Activated T-cell treated with anti-CD3 and anti-CD28 coated beads for 48 hours (primary cell): Measurements from ENCODE around the gene AHDC1.
"Not testable (repeated sequence)": the region's sequence is repeated elsewhere in the genome, so short reads cannot be mapped to it uniquely, and the experiment has no call there.

ENCODE experiments used
- DNase-seq: peaks from one replicate; pipeline ENCODE4 v3.0.0-alpha.2; 2020; ENCODE audit warnings: low read depth

The AHDC1 gene

DNA sequence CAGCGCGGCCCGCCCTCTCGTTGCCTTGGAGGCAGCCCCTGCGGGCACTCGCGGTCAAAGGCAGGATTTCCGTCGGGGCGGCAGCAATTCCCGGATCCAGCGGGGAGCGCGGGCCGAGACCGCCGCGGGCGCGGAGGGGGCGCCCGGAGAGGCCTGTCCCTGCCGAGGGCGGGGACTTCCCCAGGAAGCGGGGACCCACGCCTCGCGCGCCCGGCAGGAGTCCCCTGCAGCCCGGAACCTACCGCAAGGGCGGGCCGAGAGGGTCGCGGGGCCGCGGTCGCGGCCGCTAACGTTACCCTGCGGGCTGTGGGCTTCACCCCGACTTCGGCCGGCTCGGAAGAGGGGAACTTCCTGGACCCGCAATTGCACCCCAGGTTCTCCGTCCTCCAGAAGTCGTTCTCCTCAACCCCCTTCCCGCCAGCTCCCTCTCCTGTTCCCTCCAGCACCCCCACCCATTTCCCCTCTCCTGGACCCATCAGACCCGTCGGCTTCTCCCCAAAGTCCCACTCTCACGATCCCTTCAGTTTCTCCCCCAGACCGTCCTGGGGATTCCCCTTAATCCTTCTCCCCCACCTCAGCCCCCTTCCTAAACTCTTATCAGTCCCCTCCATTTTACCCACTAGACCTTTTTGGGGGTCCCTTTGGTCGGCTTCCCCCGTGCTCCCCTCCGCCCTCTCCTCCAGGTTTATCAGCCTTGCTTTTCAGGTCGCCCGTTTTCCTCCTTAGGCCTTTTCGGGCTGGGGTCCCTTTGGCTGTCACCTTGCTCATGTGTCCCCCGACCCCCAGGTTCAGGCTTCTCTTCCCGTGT, 30.4 kb upstream of the AHDC1 start:
- DNase-seq: peak; percentile 45

- no peak for DNase-seq
These were observed 29.8 kb upstream of the AHDC1 start for GRCh38 chr1:27633640-27634176.

DNA sequence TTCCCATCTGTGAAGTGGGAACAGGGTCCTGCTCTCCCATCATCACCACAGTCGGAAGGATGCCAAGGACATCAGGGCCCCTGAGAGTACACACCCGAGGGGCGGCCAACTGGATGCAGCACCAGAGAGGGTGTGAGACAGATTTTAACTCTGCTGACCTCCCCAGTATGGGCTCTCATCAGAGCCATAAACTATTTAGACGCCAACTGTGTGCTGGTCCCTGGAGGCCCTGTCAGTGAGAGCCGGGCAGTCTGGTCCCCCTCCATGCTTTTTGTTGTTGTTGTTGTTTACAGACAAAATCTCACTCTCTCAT, 29.3 kb upstream of the AHDC1 start:
- no peak for DNase-seq

DNA sequence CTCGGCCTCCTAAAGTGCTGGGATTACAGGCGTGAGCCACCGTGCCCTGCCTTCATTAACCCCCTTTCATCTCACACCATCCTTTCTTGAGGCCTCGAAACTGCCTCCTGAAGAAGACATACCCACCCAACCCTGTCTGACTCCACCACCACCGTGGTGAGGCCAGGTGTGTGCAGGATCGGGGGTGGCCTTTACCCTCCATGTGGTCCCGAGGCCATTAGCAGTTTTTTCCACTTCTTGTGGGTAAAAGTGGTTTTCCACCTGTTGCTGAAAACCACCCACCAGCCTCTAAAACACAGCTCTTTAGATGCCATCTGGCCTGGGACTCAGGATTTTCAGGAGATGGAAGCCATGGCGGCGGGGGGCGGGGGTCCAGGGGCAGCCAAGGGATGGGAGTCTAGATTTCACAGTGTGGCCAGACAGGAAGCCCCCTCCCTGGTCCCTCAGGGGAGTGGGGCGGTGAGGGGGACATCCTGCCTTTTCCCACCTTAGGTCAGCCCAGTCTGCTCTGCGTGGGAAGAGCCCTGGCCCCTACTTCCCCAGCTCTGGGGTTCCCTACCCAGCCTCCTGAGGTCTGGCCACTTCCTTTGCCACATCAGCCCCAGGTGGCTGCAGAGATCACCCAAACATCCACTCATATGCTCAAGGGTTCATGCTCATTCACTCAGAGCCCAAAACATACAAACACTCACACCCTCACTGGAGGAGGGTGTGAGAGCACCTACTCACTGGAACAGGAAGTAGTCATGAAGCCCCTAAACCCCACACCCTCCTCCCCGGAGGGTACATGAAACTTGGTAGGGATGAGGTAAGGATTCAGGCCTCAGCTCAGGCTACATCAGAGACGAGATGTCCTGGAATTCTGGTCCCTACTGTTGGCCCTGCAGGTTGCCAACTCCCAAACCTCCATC, 28.7 kb upstream of the AHDC1 start:
- peak; percentile 60 for DNase-seq

GRCh38 chr1:27630859-27631491, 27.0 kb upstream of the AHDC1 start:
- no peak for DNase-seq

DNA sequence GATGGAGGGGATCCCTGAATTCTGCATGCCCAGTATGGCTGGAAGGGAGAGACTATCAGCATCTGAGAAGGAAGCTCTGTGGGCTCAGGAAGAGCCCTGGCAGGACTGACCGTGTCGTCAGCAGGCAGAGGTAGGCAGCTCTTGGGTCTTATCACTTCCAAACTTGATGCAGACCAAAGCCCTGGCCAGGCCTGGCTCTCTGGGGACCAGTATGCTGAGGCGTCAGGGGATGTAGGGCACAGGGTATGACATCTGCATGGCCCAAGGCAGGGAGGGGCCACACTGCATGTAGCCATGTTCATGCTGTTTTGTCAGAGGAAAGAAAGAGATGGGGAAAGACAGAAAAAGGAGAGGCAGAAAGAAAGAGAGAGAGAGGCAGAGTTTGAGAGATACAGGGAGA, 24.8 kb upstream of the AHDC1 start:
- DNase-seq: no peak

DNA sequence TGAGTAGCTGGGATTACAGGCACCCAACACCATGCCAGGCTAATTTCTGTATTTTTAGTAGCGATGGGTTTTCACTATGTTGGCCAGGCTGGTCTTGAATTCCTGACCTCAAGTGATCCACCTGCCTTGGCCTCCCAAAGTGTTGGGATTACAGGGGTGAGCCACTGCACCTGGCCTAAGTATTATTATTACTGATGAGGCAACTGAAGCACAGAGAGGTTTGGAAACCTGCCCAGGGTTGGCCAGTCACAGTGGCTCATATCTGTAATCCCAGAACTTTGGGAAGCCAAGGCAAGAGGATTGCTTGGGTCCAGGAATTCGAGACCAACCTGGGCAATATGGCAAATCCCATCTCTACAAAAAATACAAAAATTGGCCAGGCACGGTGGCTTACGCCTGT, 23.8 kb upstream of the AHDC1 start:
- not testable (repeated sequence) for DNase-seq

DNA sequence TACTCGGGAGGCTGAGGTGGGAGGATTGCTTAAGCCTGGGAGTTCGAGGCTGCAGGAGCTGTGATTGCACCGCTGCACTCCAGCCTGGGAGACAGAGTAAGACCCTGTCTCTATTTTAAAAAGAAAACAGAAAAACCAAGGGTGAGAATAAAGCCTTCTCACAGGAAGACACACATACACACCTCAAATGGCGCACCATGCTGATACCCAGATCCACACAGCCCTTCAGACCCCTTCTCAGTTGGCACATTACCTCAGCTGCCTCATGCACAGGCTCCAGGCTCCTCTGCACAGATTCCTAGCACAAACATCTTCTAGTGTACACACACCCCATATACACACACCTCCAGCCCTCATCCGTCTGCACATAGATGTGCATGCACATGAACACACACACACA, 23.1 kb upstream of the AHDC1 start:
- no peak for DNase-seq

DNA sequence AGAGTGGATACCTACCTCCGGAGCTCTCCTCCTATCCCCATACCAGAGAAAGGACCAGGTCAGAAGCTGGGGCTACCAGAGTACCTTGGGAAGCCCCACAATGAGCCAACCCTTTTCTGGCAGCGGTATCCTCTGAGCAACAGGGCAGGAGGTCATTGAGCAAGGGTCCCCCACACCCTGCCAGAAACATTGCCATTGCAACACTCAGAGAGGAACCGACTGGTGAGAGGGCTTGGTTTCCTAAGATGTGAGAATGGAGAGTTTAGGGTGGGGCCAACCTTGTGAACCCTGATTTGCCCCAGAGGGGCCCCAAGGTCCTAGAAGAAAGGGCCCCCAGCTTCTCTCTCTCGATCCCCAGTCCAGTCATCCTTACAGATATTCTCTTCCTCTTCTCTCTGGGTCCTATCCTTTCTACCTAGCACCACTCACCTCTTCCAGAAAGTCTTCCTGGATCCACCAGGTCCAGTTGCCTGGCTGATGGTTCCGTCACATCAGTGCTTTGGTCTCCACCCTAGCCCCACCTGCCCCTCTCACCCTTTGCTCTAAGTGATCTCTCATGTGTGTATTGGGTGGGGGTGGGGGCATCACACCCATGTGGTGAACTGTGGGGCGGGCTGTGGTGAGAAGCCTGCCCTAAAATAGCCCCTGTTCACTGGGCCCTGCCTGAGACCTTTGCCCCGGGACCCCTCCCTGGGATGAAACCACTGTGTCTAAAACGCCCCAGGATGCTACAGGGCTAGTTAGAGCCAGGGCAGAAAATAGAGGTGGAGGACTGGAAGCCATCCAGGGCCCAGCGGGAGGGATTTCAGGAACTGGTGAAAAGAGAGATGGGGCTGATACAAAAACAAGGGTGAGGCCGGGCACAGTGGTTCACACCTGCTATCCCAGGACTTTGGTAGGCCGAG, 22.3 kb upstream of the AHDC1 start:
- no peak for DNase-seq

GRCh38 chr1:27624467-27625178, 20.7 kb upstream of the AHDC1 start:
- no peak for DNase-seq

- DNase-seq: no peak
These were observed 19.6 kb upstream of the AHDC1 start for GRCh38 chr1:27623327-27624212.

DNA sequence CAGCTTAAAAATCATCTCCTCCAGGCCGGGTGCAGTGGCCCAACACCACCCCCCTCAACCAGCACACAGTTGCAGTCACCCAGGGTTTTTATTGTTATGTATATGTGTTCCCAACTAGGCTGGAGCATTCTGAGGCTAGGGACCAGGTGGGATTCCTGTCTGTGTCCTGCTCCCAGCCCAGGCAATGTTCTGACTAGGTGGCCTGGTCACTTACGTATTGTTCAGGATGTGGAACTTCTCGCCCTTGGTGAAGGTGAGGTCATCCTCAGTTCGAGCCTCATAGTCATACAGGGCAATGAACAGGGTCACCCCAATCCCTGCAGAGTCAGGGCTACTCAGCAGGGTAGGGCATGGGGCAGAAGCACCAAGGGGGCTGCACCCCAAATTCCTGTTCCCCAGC, 18.9 kb upstream of the AHDC1 start:
- DNase-seq: no peak

GRCh38 chr1:27621051-27621920, 17.3 kb upstream of the AHDC1 start:
- no peak for DNase-seq

GRCh38 chr1:27619782-27620438, 16.0 kb upstream of the AHDC1 start:
- DNase-seq: not testable (repeated sequence)

- DNase-seq: no peak
These were observed 14.6 kb upstream of the AHDC1 start for GRCh38 chr1:27618341-27619082.

GRCh38 chr1:27617420-27617819, 13.5 kb upstream of the AHDC1 start:
- no peak for DNase-seq

GRCh38 chr1:27616441-27616840, 12.5 kb upstream of the AHDC1 start:
- no peak for DNase-seq
